H1 (cell line): ENCODE data around the gene OGT. TPM values are rescaled to one million over a fixed set of nuclear protein-coding genes. Genes with fewer than 3 reads are reported as not detected.

Source experiments
- CTCF ChIA-PET: fragments of 300-600 bp; sonication (Branson Sonifier 250); formaldehyde crosslinking; loops from one replicate; lab custom pipeline; 2021; ENCODE audit not compliant: partially characterized antibody; lab: Charles Lee
- POLR2A ChIA-PET: fragments of 300-600 bp; sonication (Branson Sonifier 250); formaldehyde crosslinking; loops from one replicate; lab custom pipeline; 2021; ENCODE audit warnings: inconsistent platforms; ENCODE audit not compliant: partially characterized antibody; lab: Charles Lee
- DNase-seq, 2 experiments: peaks; one replicate each; pipeline versions ENCODE4 v3.0.0 to v3.0.0-alpha.2; 2010 to 2022; ENCODE audit warnings: low spot score in 2 of 2, low read depth in 1 of 2, mixed read lengths in 1 of 2
- FAIRE-seq: peaks from 2 replicates; lab custom pipeline; 2011; peaks lifted over from hg19 to GRCh38; lab: Jason Lieb, UNC
- H2AFZ ChIP-seq: 2 replicates; pipeline ENCODE4 v1.8.1; 2012; ENCODE audit warnings: low read length, inconsistent platforms
- H2AK5ac ChIP-seq: 2 replicates; pipeline ENCODE4 v1.6.1; 2013; ENCODE audit warnings: low read depth, low read length
- H2BK120ac ChIP-seq: replicated peaks from 2 replicates; pipeline ENCODE3; 2013; ENCODE audit warnings: low read depth, low read length, inconsistent platforms
- H2BK12ac ChIP-seq: 2 replicates; pipeline ENCODE4 v1.6.1; 2013; ENCODE audit warnings: low read depth, low read length
- H2BK15ac ChIP-seq: 2 replicates; pipeline ENCODE4 v1.6.1; 2013; ENCODE audit warnings: low read length
- H2BK20ac ChIP-seq: 2 replicates; pipeline ENCODE4 v1.6.1; 2013; ENCODE audit warnings: low read length
- H2BK5ac ChIP-seq: 2 replicates; pipeline ENCODE4 v1.6.1; 2013; ENCODE audit warnings: low read depth, low read length
- H3K14ac ChIP-seq: 2 replicates; pipeline ENCODE4 v1.6.1; 2013; ENCODE audit warnings: inconsistent platforms; ENCODE audit not compliant: insufficient read length
- H3K18ac ChIP-seq: 2 replicates; pipeline ENCODE4 v1.6.1; 2013; ENCODE audit warnings: low read length; ENCODE audit errors: extremely low read depth
- H3K23ac ChIP-seq: 2 replicates; pipeline ENCODE4 v1.6.1; 2013; ENCODE audit warnings: inconsistent platforms; ENCODE audit not compliant: insufficient read length
- H3K23me2 ChIP-seq: 2 replicates; pipeline ENCODE4 v1.6.1; 2013; ENCODE audit warnings: low read depth, low read length
- H3K27ac ChIP-seq: 2 replicates; pipeline ENCODE4 v1.6.1; 2011; ENCODE audit warnings: low read depth, low read length, inconsistent platforms
- H3K27me3 ChIP-seq, 4 experiments: replicated peaks in 1 of 4; 1 replicate in 1 of 4; 2 replicates in 3 of 4; pipeline versions ENCODE4 v1.6.1 to v1.8.1; 2011 to 2013; ENCODE audit warnings: low read length in 3 of 4, mild to moderate bottlenecking in 3 of 4, inconsistent platforms in 2 of 4, mixed read lengths in 2 of 4, moderate library complexity in 1 of 4; ENCODE audit not compliant: control insufficient read depth in 3 of 4, insufficient read depth in 3 of 4; ENCODE audit errors: extremely low read depth in 1 of 4
- H3K36me3 ChIP-seq, 4 experiments: 2 replicates each; pipeline versions ENCODE4 v1.6.1 to v1.8.1; 2011 to 2013; ENCODE audit warnings: mild to moderate bottlenecking in 4 of 4, low read length in 3 of 4, moderate library complexity in 2 of 4, control low read depth in 1 of 4, inconsistent platforms in 1 of 4; ENCODE audit not compliant: insufficient read depth in 4 of 4, control insufficient read depth in 2 of 4
- H3K4ac ChIP-seq: replicated peaks from 2 replicates; pipeline ENCODE3; 2013; ENCODE audit warnings: low read length, low read depth, mixed read lengths, inconsistent platforms; ENCODE audit not compliant: insufficient read length
- H3K4me1 ChIP-seq, 4 experiments: replicated peaks in 1 of 4; 1 replicate in 1 of 4; 2 replicates in 3 of 4; pipeline versions ENCODE4 v1.6.1 to v1.8.1; 2011 to 2013; ENCODE audit warnings: low read length in 3 of 4, inconsistent platforms in 2 of 4, mixed read lengths in 1 of 4; ENCODE audit not compliant: insufficient read depth in 4 of 4, control insufficient read depth in 3 of 4
- H3K4me2 ChIP-seq, 2 experiments: 2 replicates each; pipeline versions ENCODE4 v1.6.1 to v1.8.1; 2011 to 2013; ENCODE audit warnings: low read depth in 2 of 2, low read length in 2 of 2, control low read depth in 1 of 2, inconsistent platforms in 1 of 2, mild to moderate bottlenecking in 1 of 2; ENCODE audit not compliant: insufficient read depth in 1 of 2
- H3K4me3 ChIP-seq, 4 experiments: fragments of 200-600, 300-600 bp in 1 of 4; sonication (generic), shearing (Covaris generic), sonication (Bioruptor Twin) in 1 of 4; 2 replicates each; pipeline versions ENCODE4 v1.5.1 to v1.8.1; 2011 to 2016; ENCODE audit warnings: low read length in 4 of 4, low read depth in 3 of 4, control low read depth in 2 of 4, inconsistent platforms in 2 of 4, mild to moderate bottlenecking in 2 of 4, mixed read lengths in 1 of 4, moderate library complexity in 1 of 4; ENCODE audit not compliant: insufficient read depth in 2 of 4; ENCODE audit errors: extremely low read depth in 1 of 4
- H3K56ac ChIP-seq: replicated peaks from 2 replicates; pipeline ENCODE3; 2013; ENCODE audit warnings: low read depth, mild to moderate bottlenecking, mixed read lengths, low read length, inconsistent platforms; ENCODE audit not compliant: insufficient read length
- H3K79me1 ChIP-seq: 2 replicates; pipeline ENCODE4 v1.6.1; 2013; ENCODE audit warnings: low read depth, low read length, control low read depth
- H3K79me2 ChIP-seq, 2 experiments: 2 replicates each; pipeline versions ENCODE4 v1.6.1 to v1.8.1; 2012 to 2013; ENCODE audit warnings: low read length in 2 of 2, mild to moderate bottlenecking in 2 of 2, inconsistent platforms in 1 of 2; ENCODE audit not compliant: insufficient read depth in 2 of 2, control insufficient read depth in 1 of 2
- H3K9ac ChIP-seq, 4 experiments: replicated peaks in 1 of 4; 1 replicate in 1 of 4; 2 replicates in 3 of 4; pipeline versions ENCODE4 v1.6.1 to v1.8.1; 2011 to 2013; ENCODE audit warnings: low read depth in 3 of 4, low read length in 3 of 4, control low read depth in 2 of 4, mild to moderate bottlenecking in 2 of 4, moderate library complexity in 2 of 4, inconsistent platforms in 1 of 4; ENCODE audit errors: extremely low read depth in 1 of 4
- H3K9me3 ChIP-seq, 2 experiments: 2 replicates each; pipeline versions ENCODE4 v1.6.1 to v1.8.1; 2012 to 2013; ENCODE audit warnings: mild to moderate bottlenecking in 2 of 2, moderate library complexity in 2 of 2, control low read depth in 1 of 2, inconsistent platforms in 1 of 2, low read depth in 1 of 2, low read length in 1 of 2, mixed read lengths in 1 of 2; ENCODE audit not compliant: insufficient read depth in 2 of 2
- H4K20me1 ChIP-seq, 2 experiments: replicated peaks in 1 of 2; 2 replicates each; pipeline versions ENCODE3 to v1.8.1; 2011 to 2013; ENCODE audit warnings: inconsistent platforms in 2 of 2, low read length in 2 of 2, mild to moderate bottlenecking in 1 of 2; ENCODE audit not compliant: insufficient read depth in 2 of 2, control insufficient read depth in 1 of 2
- H4K5ac ChIP-seq: 2 replicates; pipeline ENCODE4 v1.6.1; 2013; ENCODE audit warnings: low read length, low read depth, mixed read lengths, inconsistent platforms; ENCODE audit not compliant: insufficient read length
- H4K8ac ChIP-seq: 2 replicates; pipeline ENCODE4 v1.8.0; 2013; ENCODE audit warnings: mild to moderate bottlenecking, moderate library complexity, low read length, inconsistent platforms; ENCODE audit not compliant: insufficient read depth; ENCODE audit errors: extremely low read depth
- H4K91ac ChIP-seq: replicated peaks from 2 replicates; pipeline ENCODE3; 2013; ENCODE audit warnings: low read length, mixed read lengths, inconsistent platforms; ENCODE audit not compliant: insufficient read length
- ASH2L ChIP-seq: fragments of 200-600, 300-600 bp; sonication (generic); IDR thresholded peaks from one replicate; pipeline ENCODE4 v1.7.1; 2017; ENCODE audit warnings: low read length
- EP300 ChIP-seq, 2 experiments: IDR thresholded peaks; 1 replicate in 1 of 2; 2 replicates in 1 of 2; pipeline ENCODE4 v1.6.1; 2011 to 2012; ENCODE audit warnings: low read depth in 2 of 2, low read length in 2 of 2, mild to moderate bottlenecking in 2 of 2, borderline replicate concordance in 1 of 2, inconsistent platforms in 1 of 2, moderate library complexity in 1 of 2
- JUN ChIP-seq: IDR thresholded peaks from 2 replicates; pipeline ENCODE4 v1.6.1; 2011; ENCODE audit warnings: low read depth, mild to moderate bottlenecking, improper control_type of control experiment, low read length
- KDM1A ChIP-seq: fragments of 200-600, 300-600 bp; sonication (generic); IDR thresholded peaks from 2 replicates; pipeline ENCODE4 v1.7.1; 2016; ENCODE audit warnings: mild to moderate bottlenecking, low read length, borderline replicate concordance
- KDM4A ChIP-seq: IDR thresholded peaks from one replicate; pipeline ENCODE4 v1.7.1; 2012; ENCODE audit warnings: low read depth, mild to moderate bottlenecking, moderate library complexity, low read length, inconsistent platforms; ENCODE audit not compliant: severe bottlenecking
- PHF8 ChIP-seq: fragments of 200-600 bp; sonication (generic); conservative IDR thresholded peaks from 2 replicates; pipeline ENCODE4 v1.7.1; 2012; ENCODE audit warnings: low read depth, mild to moderate bottlenecking, inconsistent platforms, low read length, moderate library complexity
- TCF12 ChIP-seq: IDR thresholded peaks from 2 replicates; pipeline ENCODE4 v1.6.1; 2011; ENCODE audit warnings: low read depth, mild to moderate bottlenecking, low read length
- YY1 ChIP-seq: IDR thresholded peaks from 2 replicates; pipeline ENCODE4 v1.6.1; 2011; ENCODE audit warnings: low read depth, mild to moderate bottlenecking, low read length
- WGBS, 2 experiments: shearing (Covaris generic) in 1 of 2; methylation state at CpG; one replicate each; pipeline versions ENCODE4 v1.1.6 to v1.1.7; 2013 to 2015; ENCODE audit warnings: low lambda C conversion rate in 2 of 2, mixed read lengths in 2 of 2, inconsistent platforms in 1 of 2, low coverage in 1 of 2, missing lambda C conversion rate in 1 of 2; ENCODE audit not compliant: insufficient replicate concordance in 2 of 2, insufficient coverage in 1 of 2, insufficient read length in 1 of 2; ENCODE audit errors: extremely low coverage in 1 of 2, missing lambda C conversion rate in 1 of 2; 5-methylcytosine and 5-hydroxymethylcytosine counted together
- polyA plus RNA-seq, 7 experiments: library from polyadenylated mRNA; depleted of rRNA in 3 of 7; stranded (reverse) in 5 of 7; unstranded in 2 of 7; fragments of >200 nt in 5 of 7; fragments of 200-250 nt in 2 of 7; gene quantifications; 1 replicate in 5 of 7; 2 replicates in 1 of 7; 4 replicates in 1 of 7; pipeline versions ENCODE4 v1.2.1 to v1.2.3, GENCODE V29; 2011 to 2013; ENCODE audit warnings: missing spikeins in 2 of 7, mixed read lengths in 2 of 7
- total RNA-seq: library from RNA; stranded (reverse); fragmentation: NEBNext Ultra II Directional; extraction: Animal tissue kit (Norgen Biotek cat#: 25700); gene quantifications from 2 replicates; pipeline ENCODE4 v1.2.1, GENCODE V29; 2021

OGT gene
- total and polyA plus RNA-seq, 2 of the 8 experiments (the other 6 are each of a cell fraction or from before 2014, with no cell fraction given) = 130 to 169 TPM

- H3K79me1 ChIP-seq = no peaks in the 10 kb centered on the region
- no peak overlapping the region for H2BK5ac ChIP-seq
- no peak overlapping the region for H3K9ac ChIP-seq
- peaks cover 0 to 3% (median 0%) of the 10 kb centered on the region in 4 experiments; a peak in 1 of 7 replicates for H3K4me1 ChIP-seq
- no peak overlapping the region for H4K91ac ChIP-seq
- ChIA-PET CTCF (no interaction called here), POLR2A (no interaction called here)
- no peak overlapping the region for H2BK20ac ChIP-seq
- H3K18ac ChIP-seq = no peak overlapping the region
- H3K56ac ChIP-seq = no peak overlapping the region
- H2BK120ac ChIP-seq = no peak overlapping the region
- FAIRE-seq = no peak
- no peaks in the 10 kb centered on the region for H3K23me2 ChIP-seq
- no peak overlapping the region for H2BK15ac ChIP-seq
- no peaks in the 10 kb centered on the region for H3K27me3 ChIP-seq
- H2AFZ ChIP-seq = no peak overlapping the region
- no peak overlapping the region for H3K4me2 ChIP-seq
- no peaks in the 10 kb centered on the region for H4K20me1 ChIP-seq
- H3K9me3 ChIP-seq = no peaks in the 10 kb centered on the region
- H3K14ac ChIP-seq = no peak overlapping the region
- H3K79me2 ChIP-seq = no peaks in the 10 kb centered on the region
- H4K5ac ChIP-seq = no peak overlapping the region
- H3K27ac ChIP-seq = no peak overlapping the region
- H4K8ac ChIP-seq = no peak overlapping the region; the same call in 1 of the 2 replicates
- no peak overlapping the region for H3K4ac ChIP-seq
- H3K36me3 ChIP-seq = no peaks in the 10 kb centered on the region
- no CpG with 5 or more reads among the region's 8 CpGs for WGBS, 2 experiments
- no peak overlapping the region for H3K4me3 ChIP-seq
- no peak overlapping the region for H2AK5ac ChIP-seq
- H3K23ac ChIP-seq = no peak overlapping the region
- TF ChIP-seq JUN = no peak
- no peak for TF ChIP-seq PHF8
- TF ChIP-seq ASH2L = no peak
- TF ChIP-seq KDM1A = no peak
- no peak for TF ChIP-seq KDM4A
- no peak for TF ChIP-seq EP300 (IDR thresholded peaks at IDR 0.05; ENCODE audit: borderline replicate concordance in 1 of 2, low read depth in 2 of 2, low read length in 2 of 2)
- TF ChIP-seq TCF12 = no peak
- TF ChIP-seq YY1 = no peak
- H2BK12ac ChIP-seq = no peak overlapping the region
- DNase-seq = no peak
Measured at GRCh38 chrX:71617742-71618141, 84.8 kb downstream of the OGT start.
